Activated B cell treated with CpG ODN at 0.5 μM for 24 hours (primary cell): ENCODE data around the gene GDPD5. TPM values are rescaled to one million over a fixed set of nuclear protein-coding genes. Genes with fewer than 3 reads are reported as not detected.

Experiments
- ATAC-seq: fragments of 200-7000 bp; cut with Tn5 transposase; one replicate; pipeline ENCODE4 v1.10.0; 2021; ENCODE audit warnings: low read depth, mild to moderate bottlenecking, moderate library complexity
- CTCF ChIA-PET: fragments of 350-600 bp; sonication (Branson Sonifier 250); formaldehyde crosslinking; loops from one replicate; lab custom pipeline; 2021; ENCODE audit warnings: antibody characterized with exemption; lab: Charles Lee
- POLR2A ChIA-PET: fragments of 350-600 bp; sonication (Branson Sonifier 250); formaldehyde crosslinking; loops from one replicate; lab custom pipeline; 2021; ENCODE audit warnings: antibody characterized with exemption; lab: Charles Lee
- DNase-seq: peaks from one replicate; pipeline ENCODE4 v3.0.0; 2022
- H3K27ac Mint-ChIP-seq: one replicate; pipeline ENCODE4 v1.8.0; 2020; ENCODE audit warnings: mixed read lengths
- H3K27me3 Mint-ChIP-seq: one replicate; pipeline ENCODE4 v1.8.0; 2021; ENCODE audit warnings: mixed read lengths
- H3K36me3 Mint-ChIP-seq: one replicate; pipeline ENCODE4 v1.8.0; 2021; ENCODE audit warnings: low read depth, mixed read lengths
- H3K4me1 Mint-ChIP-seq: one replicate; pipeline ENCODE4 v1.8.0; 2021; ENCODE audit warnings: mixed read lengths
- H3K4me3 Mint-ChIP-seq: one replicate; pipeline ENCODE4 v1.8.0; 2020; ENCODE audit warnings: mild to moderate bottlenecking, mixed read lengths
- H3K9me3 Mint-ChIP-seq: one replicate; pipeline ENCODE4 v1.8.0; 2020; ENCODE audit warnings: mixed read lengths
- CTCF ChIP-seq: fragments of 200-600 bp; IDR thresholded peaks from one replicate; pipeline ENCODE4 v1.8.0; 2022; ENCODE audit warnings: antibody characterized with exemption, mild to moderate bottlenecking
- intact Hi-C: fragments of 100-400 bp; cut with micrococcal nuclease; formaldehyde crosslinking; loops from one replicate; pipeline ENCODE4 v1.15.1; 2024
- total RNA-seq: library from RNA; stranded (reverse); gene quantifications from 2 replicates; pipeline ENCODE4 v1.2.3, GENCODE V29; 2022

The GDPD5 gene
- total RNA-seq, 1 donor from 2014 or later = 22.2 TPM

- no peak for ATAC-seq
- no peaks in the 10 kb centered on the region for H3K4me1 Mint-ChIP-seq
- ChIA-PET POLR2A (no interaction called here), CTCF (interaction anchor here (1.0 to 1.7 kb wide), 2 partner anchors 8 to 78 kb away, joined by 3 read pairs; no protein-coding TSS in a partner anchor)
- no peak for DNase-seq
- H3K27ac Mint-ChIP-seq = no peak overlapping the region
- peaks cover 8% of the 10 kb centered on the region for H3K36me3 Mint-ChIP-seq
- TF ChIP-seq CTCF = no peak
- H3K27me3 Mint-ChIP-seq = no peaks in the 10 kb centered on the region
- intact Hi-C loops = no loop called here
- H3K9me3 Mint-ChIP-seq = no peaks in the 10 kb centered on the region
- H3K4me3 Mint-ChIP-seq = no peak overlapping the region
These were observed 71.7 kb downstream of the GDPD5 start for GRCh38 chr11:75453916-75454655.

GRCh38 chr11:75450826-75451821 lies 74.6 kb downstream of the GDPD5 start:
- intact Hi-C loops = no loop called here
- ATAC-seq (no peak), DNase-seq (no peak)
- Mint-ChIP-seq H3K27me3 (no peaks in the 10 kb centered on the region), H3K36me3 (peaks cover 8% of the 10 kb centered on the region), H3K9me3 (no peaks in the 10 kb centered on the region), H3K27ac (no peak overlapping the region), H3K4me1 (no peaks in the 10 kb centered on the region), H3K4me3 (no peak overlapping the region)
- TF ChIP-seq CTCF = no peak
- ChIA-PET POLR2A (no interaction called here), CTCF (interaction anchor here (0.6 to 0.9 kb wide), 2 partner anchors 61 to 74 kb away, joined by 3 read pairs; no protein-coding TSS in a partner anchor)

- DNase-seq (no peak), ATAC-seq (no peak)
- ChIA-PET CTCF (no interaction called here), POLR2A (no interaction called here)
- no peaks in the 10 kb centered on the region for H3K4me1 Mint-ChIP-seq
- no peaks in the 10 kb centered on the region for H3K27me3 Mint-ChIP-seq
- intact Hi-C loops = no loop called here
- H3K36me3 Mint-ChIP-seq = peaks cover 8% of the 10 kb centered on the region
- no peak for TF ChIP-seq CTCF
- H3K4me3 Mint-ChIP-seq = no peak overlapping the region
- no peak overlapping the region for H3K27ac Mint-ChIP-seq
- no peaks in the 10 kb centered on the region for H3K9me3 Mint-ChIP-seq
These were observed 75.5 kb downstream of the GDPD5 start for GRCh38 chr11:75450236-75450635.

- H3K4me3 Mint-ChIP-seq = no peak overlapping the region
- DNase-seq (no peak), ATAC-seq (no peak)
- no peak overlapping the region for H3K27ac Mint-ChIP-seq
- ChIA-PET POLR2A (no interaction called here), CTCF (no interaction called here)
- peaks cover 7% of the 10 kb centered on the region for H3K36me3 Mint-ChIP-seq
- intact Hi-C loops = loop anchor here (5.0 kb wide), 2 partner anchors 43 to 258 kb away; no protein-coding TSS in a partner anchor
- no peaks in the 10 kb centered on the region for H3K4me1 Mint-ChIP-seq
- no peak for TF ChIP-seq CTCF
- no peaks in the 10 kb centered on the region for H3K9me3 Mint-ChIP-seq
- H3K27me3 Mint-ChIP-seq = no peaks in the 10 kb centered on the region
These were observed 76.0 kb downstream of the GDPD5 start for GRCh38 chr11:75449776-75450175.

GRCh38 chr11:75449271-75449670 lies 76.5 kb downstream of the GDPD5 start:
- TF ChIP-seq CTCF = no peak
- CTCF ChIA-PET = no interaction called here
- Mint-ChIP-seq H3K4me1 (no peaks in the 10 kb centered on the region), H3K27ac (no peak overlapping the region), H3K9me3 (no peaks in the 10 kb centered on the region), H3K36me3 (peaks cover 2% of the 10 kb centered on the region), H3K27me3 (no peaks in the 10 kb centered on the region), H3K4me3 (no peak overlapping the region)
- POLR2A ChIA-PET = no interaction called here
- ATAC-seq = no peak
- intact Hi-C loops = loop anchor here (5.0 kb wide), 2 partner anchors 43 to 258 kb away; no protein-coding TSS in a partner anchor
- DNase-seq = no peak
